ENCODE measurements around the gene MAFG. TPM values are rescaled to one million over a fixed set of nuclear protein-coding genes. Genes with fewer than 3 reads are reported as not detected.

The MAFG gene
- total RNA-seq, 4 donors from 2014 or later: 10.0 to 26.6 (median 23.5) TPM

DNA sequence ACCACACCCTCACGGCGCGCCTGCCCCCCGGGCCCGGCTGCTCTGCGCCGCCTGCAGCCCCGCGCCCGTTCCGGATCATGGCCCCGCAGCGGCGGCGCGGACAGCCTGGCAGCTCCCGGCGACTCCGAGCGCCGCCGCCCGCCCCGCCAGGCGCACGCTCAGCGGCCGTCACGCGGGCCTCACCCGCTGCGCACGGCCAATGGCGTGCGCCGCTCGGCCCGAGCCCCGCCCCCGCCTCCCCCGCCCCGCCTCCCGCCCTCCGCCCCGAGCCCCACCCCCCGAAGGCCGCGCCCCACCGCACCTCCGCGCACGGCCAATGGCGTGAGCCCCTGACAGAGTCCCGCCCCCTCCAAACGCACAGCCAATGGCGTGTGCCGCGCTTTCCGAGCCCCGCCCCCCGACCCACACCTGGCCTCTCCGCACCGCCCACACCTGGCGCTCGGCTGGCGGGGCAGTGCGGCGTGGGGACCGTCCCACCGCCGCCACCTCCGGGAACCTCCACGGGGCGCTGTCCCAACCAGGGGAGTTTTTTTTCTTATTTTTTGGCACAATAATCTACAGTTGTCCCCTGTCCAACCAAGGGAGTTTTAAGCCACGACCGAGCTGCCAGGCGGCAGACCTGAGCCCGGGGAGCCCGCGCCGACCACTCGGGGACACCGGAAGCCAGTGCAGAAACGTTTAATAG is 16.1 kb downstream of the MAFG start, which contains the start of gene PCYT2:
PCYT2 (minus strand) TSS at position 123 of the 685 bp plus-strand sequence; CDS start at position 79, 44 bp downstream.
- Histone ChIP-seq H3K36me3 (peaks cover 31 to 76% (median 46%) of the 10 kb centered on the region in 3 donors), H3K27ac (peak within 1 kb of the TSS; percentile 84 to 90 (median 87)), H3K27me3 (no peaks in the 10 kb centered on the region), H3K4me1 (peaks cover 16 to 64% (median 27%) of the 10 kb centered on the region in 3 donors), H3K4me3 (peak within 1 kb of the TSS; percentile 70 to 97 (median 74)), H3K9me3 (no peaks in the 10 kb centered on the region)
- intact Hi-C loops (cut with DNase I): no loop called here
- TF ChIP-seq, protein P1, sequence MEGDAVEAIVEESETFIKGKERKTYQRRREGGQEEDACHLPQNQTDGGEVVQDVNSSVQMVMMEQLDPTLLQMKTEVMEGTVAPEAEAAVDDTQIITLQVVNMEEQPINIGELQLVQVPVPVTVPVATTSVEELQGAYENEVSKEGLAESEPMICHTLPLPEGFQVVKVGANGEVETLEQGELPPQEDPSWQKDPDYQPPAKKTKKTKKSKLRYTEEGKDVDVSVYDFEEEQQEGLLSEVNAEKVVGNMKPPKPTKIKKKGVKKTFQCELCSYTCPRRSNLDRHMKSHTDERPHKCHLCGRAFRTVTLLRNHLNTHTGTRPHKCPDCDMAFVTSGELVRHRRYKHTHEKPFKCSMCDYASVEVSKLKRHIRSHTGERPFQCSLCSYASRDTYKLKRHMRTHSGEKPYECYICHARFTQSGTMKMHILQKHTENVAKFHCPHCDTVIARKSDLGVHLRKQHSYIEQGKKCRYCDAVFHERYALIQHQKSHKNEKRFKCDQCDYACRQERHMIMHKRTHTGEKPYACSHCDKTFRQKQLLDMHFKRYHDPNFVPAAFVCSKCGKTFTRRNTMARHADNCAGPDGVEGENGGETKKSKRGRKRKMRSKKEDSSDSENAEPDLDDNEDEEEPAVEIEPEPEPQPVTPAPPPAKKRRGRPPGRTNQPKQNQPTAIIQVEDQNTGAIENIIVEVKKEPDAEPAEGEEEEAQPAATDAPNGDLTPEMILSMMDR (IDR thresholded peaks at IDR 0.05): peak in 1 of 6 experiments; percentile 38
- peak in 2 of 4 donors; percentile 25 to 42 for TF ChIP-seq POLR2A (IDR thresholded peaks at IDR 0.05)
- peak; percentile 44 for DNase-seq
- WGBS, 2 donors: 21 to 38% methylated on average over 9 to 15 of the region's 84 CpGs

DNA sequence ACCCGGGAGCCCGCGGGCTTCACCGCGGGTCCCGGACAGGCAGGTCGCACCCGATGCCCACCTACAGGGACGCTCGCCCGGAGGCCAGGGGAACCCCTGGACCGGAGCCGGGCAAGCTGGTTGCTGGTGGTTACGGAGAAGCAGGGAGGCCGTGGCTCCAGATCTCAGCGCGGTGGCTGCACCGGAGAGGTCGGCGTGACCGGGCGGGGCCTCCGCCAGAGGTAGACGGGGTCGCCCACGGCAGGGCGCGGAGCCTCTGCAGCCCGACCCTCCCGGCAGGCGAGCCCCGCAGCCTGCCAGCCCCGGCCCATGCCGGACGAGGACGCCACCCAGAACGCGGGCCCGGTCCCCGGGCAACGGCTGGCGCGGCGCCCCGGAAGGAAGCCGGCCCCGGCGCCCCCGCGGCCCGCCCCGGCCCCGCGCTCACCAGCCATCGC is 16.7 kb downstream of the MAFG start:
- no peaks in the 10 kb centered on the region for H3K9me3 ChIP-seq
- WGBS, 2 donors: 0% methylated on average over 3 of the region's 55 CpGs; no CpG with 5 or more reads in 1 of the 2 donors
- no peak for DNase-seq
- intact Hi-C loops (cut with DNase I): no loop called here
- peak overlapping the region; percentile 72 to 90 (median 87) for H3K27ac ChIP-seq
- H3K27me3 ChIP-seq: no peaks in the 10 kb centered on the region
- H3K36me3 ChIP-seq: peaks cover 31 to 80% (median 44%) of the 10 kb centered on the region in 3 donors
- H3K4me3 ChIP-seq: peak overlapping the region; percentile 70 to 97 (median 74)
- peaks cover 15 to 58% (median 21%) of the 10 kb centered on the region in 3 donors for H3K4me1 ChIP-seq
- TF ChIP-seq, protein P1 (IDR thresholded peaks at IDR 0.05): no peak
- TF ChIP-seq POLR2A (IDR thresholded peaks at IDR 0.05): no peak

DNA sequence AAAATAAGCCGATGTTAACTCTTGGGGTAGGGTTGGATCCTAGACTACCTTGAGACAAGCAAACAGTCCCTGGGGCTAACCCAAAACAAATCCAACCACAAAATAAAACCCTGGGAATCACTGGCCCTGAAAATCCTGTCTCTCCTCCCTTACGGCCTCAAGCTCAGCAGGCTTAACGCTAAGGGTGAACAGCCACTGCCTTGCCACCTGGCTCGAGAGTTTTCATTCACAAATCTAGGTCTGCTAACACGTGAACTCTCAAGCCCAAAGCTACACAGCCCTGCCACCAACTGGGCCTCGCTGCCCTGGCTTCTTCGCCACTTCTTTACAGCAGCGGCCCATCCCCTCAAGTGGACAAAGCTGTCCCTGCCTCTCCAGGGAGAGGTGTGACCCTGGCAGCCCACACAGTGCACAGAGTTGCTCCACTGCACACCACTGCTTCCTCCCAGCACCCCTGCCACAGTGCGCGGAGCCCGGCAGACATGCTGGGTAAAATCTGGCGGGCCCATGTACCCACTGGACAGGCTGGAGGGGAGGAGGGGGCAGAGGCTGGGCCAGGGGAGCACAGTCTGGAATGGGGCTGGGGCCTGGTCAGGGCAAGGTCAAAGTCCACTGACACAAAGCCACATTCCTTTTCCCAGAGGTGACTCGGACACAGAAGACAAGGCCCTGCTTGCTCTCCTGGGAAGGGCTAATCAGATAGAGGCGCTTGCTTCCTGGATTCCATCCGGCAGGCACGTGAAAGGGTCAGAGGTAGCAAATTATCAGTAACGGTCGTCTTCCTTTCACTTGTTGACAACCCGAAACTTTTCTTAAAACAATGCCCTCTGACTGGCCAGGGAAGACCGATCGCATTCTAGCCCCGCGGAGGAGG is 17.3 kb downstream of the MAFG start:
- WGBS, 2 donors: 44 to 53% methylated on average over 6 to 13 of the region's 23 CpGs
- Histone ChIP-seq H3K36me3 (peaks cover 27 to 80% (median 39%) of the 10 kb centered on the region in 3 donors), H3K4me1 (peaks cover 15 to 52% (median 19%) of the 10 kb centered on the region in 3 donors), H3K4me3 (peak overlapping the region; percentile 70 to 97 (median 74)), H3K27ac (peak overlapping the region; percentile 72 to 90 (median 87)), H3K9me3 (no peaks in the 10 kb centered on the region), H3K27me3 (no peaks in the 10 kb centered on the region)
- DNase-seq: no peak
- TF ChIP-seq, protein P1 (IDR thresholded peaks at IDR 0.05): no peak
- TF ChIP-seq POLR2A (IDR thresholded peaks at IDR 0.05): no peak
- intact Hi-C loops (cut with DNase I): no loop called here

DNA sequence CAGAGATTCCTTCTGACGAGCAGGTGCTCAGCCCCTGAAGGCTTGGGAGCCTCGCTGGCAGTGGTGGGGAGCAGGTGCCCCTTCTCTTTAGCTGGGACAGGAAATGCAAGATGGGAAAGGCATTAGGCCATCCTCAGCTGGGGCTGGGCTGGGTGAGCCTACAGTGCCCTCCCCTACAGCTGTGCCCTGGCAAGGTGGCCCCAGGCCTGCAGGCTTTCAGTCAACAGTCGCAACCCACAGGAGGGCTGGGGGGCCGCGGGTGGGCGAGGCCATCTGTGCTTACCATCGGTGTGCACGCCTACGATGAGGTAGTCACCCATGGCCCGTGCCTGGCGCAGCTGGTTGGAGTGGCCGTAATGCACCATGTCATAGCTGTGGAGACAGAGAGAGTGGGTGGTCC is 18.3 kb downstream of the MAFG start:
- intact Hi-C loops (cut with DNase I): no loop called here
- H3K4me3 ChIP-seq: no peak overlapping the region
- no peak overlapping the region for H3K27ac ChIP-seq
- no peaks in the 10 kb centered on the region for H3K9me3 ChIP-seq
- peaks cover 18 to 80% (median 30%) of the 10 kb centered on the region in 3 donors for H3K36me3 ChIP-seq
- H3K27me3 ChIP-seq: no peaks in the 10 kb centered on the region
- 93% methylated on average over 2 of the region's 12 CpGs; no CpG with 5 or more reads in 1 of the 2 donors for WGBS, 2 donors
- H3K4me1 ChIP-seq: peaks cover 15 to 50% (median 19%) of the 10 kb centered on the region in 3 donors
- DNase-seq: no peak
- TF ChIP-seq POLR2A (IDR thresholded peaks at IDR 0.05): no peak
- TF ChIP-seq, protein P1 (IDR thresholded peaks at IDR 0.05): no peak
